OCI-LY7 (cell line): ENCODE data around the gene CHN1. TPM values are rescaled to one million over a fixed set of nuclear protein-coding genes. Genes with fewer than 3 reads are reported as not detected.

Experiments used
- BruUV-seq: library from RNA; stranded (reverse); fragments of 400-500 nt; replicated peaks from 2 replicates; lab custom pipeline; 2021; lab: Mats Ljungman, UMichigan
- CTCF ChIA-PET: fragments of 300-600 bp; sonication (Branson Sonifier 250); formaldehyde crosslinking; loops from one replicate; lab custom pipeline; 2022; ENCODE audit warnings: antibody characterized with exemption; ENCODE audit not compliant: unreplicated experiment; lab: Charles Lee
- POLR2A ChIA-PET: fragments of 300-600 bp; sonication (Branson Sonifier 250); formaldehyde crosslinking; loops from one replicate; lab custom pipeline; 2022; ENCODE audit warnings: antibody characterized with exemption; lab: Charles Lee
- DNase-seq: peaks from one replicate; pipeline ENCODE4 v3.0.0-alpha.2; 2015; ENCODE audit warnings: low spot score
- H2AFZ ChIP-seq: fragments of 200-600 bp; sonication (generic), shearing (Covaris generic); 2 replicates; pipeline ENCODE4 v1.6.1; 2014; ENCODE audit warnings: mild to moderate bottlenecking, antibody characterized with exemption, low read length, moderate library complexity
- H3K27ac ChIP-seq: fragments of 200-600 bp; sonication (generic); 2 replicates; pipeline ENCODE4 v1.5.1; 2014; ENCODE audit warnings: mixed run types, low read depth, mild to moderate bottlenecking, moderate library complexity, low read length, inconsistent platforms; ENCODE audit not compliant: poor library complexity, severe bottlenecking
- H3K36me3 ChIP-seq: fragments of 200-600 bp; sonication (generic); 2 replicates; pipeline ENCODE4 v1.6.1; 2014; ENCODE audit warnings: mild to moderate bottlenecking, antibody characterized with exemption, low read length, moderate library complexity, mixed read lengths; ENCODE audit not compliant: insufficient read depth
- H3K4me1 ChIP-seq: fragments of 200-600 bp; sonication (generic); 2 replicates; pipeline ENCODE4 v1.5.1; 2014; ENCODE audit warnings: mild to moderate bottlenecking, low read length; ENCODE audit not compliant: insufficient read depth, poor library complexity, severe bottlenecking
- H3K4me2 ChIP-seq: fragments of 200-600 bp; sonication (generic); 2 replicates; pipeline ENCODE4 v1.6.1; 2014; ENCODE audit warnings: mild to moderate bottlenecking, low read length
- H3K4me3 ChIP-seq: fragments of 200-600 bp; sonication (generic); 2 replicates; pipeline ENCODE4 v1.5.1; 2014; ENCODE audit warnings: mild to moderate bottlenecking, low read depth, low read length; ENCODE audit not compliant: poor library complexity, severe bottlenecking
- H3K79me2 ChIP-seq: fragments of 200-600 bp; sonication (generic); 2 replicates; pipeline ENCODE4 v1.6.1; 2016; ENCODE audit warnings: low read depth, mild to moderate bottlenecking, low read length, moderate library complexity, mixed read lengths; ENCODE audit not compliant: insufficient read depth
- H3K9me2 ChIP-seq: fragments of 200-600 bp; sonication (generic); 2 replicates; pipeline ENCODE4 v1.6.1; 2016; ENCODE audit warnings: mild to moderate bottlenecking, low read length, mixed read lengths; ENCODE audit not compliant: insufficient read depth
- H3K9me3 ChIP-seq: fragments of 200-600 bp; sonication (generic); 2 replicates; pipeline ENCODE4 v1.6.1; 2014; ENCODE audit warnings: mild to moderate bottlenecking, mixed run types, low read length, mixed read lengths
- H4K20me1 ChIP-seq: fragments of 200-600 bp; sonication (generic); 2 replicates; pipeline ENCODE4 v1.6.1; 2014; ENCODE audit warnings: mild to moderate bottlenecking, antibody characterized with exemption, low read length, moderate library complexity, mixed read lengths; ENCODE audit not compliant: insufficient read depth
- EZH2phosphoT487 ChIP-seq: fragments of 200-600 bp; sonication (generic); IDR thresholded peaks from 2 replicates; pipeline ENCODE4 v1.6.1; 2018; ENCODE audit warnings: low read depth, borderline replicate concordance, mild to moderate bottlenecking, mixed run types, antibody characterized with exemption, low read length, moderate library complexity, mixed read lengths
- intact Hi-C: fragments of 100-400 bp; cut with micrococcal nuclease; formaldehyde crosslinking; loops from one replicate; pipeline ENCODE4 v1.10.0; 2022; ENCODE audit not compliant: unreplicated experiment
- total RNA-seq, 2 experiments: library from RNA; depleted of rRNA in 1 of 2; stranded (reverse); fragments of >200 nt in 1 of 2; shearing (Covaris generic) in 1 of 2; gene quantifications; 2 replicates each; pipeline ENCODE4 v1.2.3, GENCODE V29; 2014 to 2022
- TF ChIP-seq, protein P1 (sequence below): fragments of 200-600 bp; sonication (generic); conservative IDR thresholded peaks from 2 replicates; pipeline ENCODE4 v1.5.1; 2014; ENCODE audit warnings: mild to moderate bottlenecking, antibody characterized with exemption, low read length, moderate library complexity, mixed read lengths

The CHN1 gene
- total RNA-seq, 2 experiments from 2014 or later, result 0.44 TPM; not detected in 1

DNA sequence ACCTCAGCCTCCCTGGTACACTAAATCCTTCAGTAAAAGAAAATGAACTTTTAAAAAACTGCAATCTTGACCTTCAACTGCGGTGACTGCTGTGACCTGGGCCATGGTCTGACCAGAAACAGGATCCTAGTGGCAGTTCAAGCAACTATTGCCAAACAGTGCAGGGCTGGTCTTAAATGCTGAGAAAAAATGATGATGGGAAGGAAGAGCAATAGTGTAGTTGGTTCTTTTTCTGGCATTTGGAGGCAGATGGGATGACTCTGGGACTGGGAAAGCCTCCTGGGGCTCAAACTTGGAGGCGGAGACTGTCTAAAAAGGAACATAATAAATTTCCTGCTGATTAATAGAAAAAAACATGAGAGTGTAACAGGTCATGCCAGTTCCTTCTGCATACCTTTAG is 45.4 kb downstream of the CHN1 start:
- Histone ChIP-seq H3K9me2 (no peaks in the 10 kb centered on the region), H2AFZ (no peak overlapping the region), H3K9me3 (no peaks in the 10 kb centered on the region), H4K20me1 (no peaks in the 10 kb centered on the region), H3K4me1 (no peaks in the 10 kb centered on the region), H3K36me3 (no peaks in the 10 kb centered on the region), H3K4me2 (no peak overlapping the region), H3K79me2 (no peaks in the 10 kb centered on the region), H3K4me3 (no peak overlapping the region), H3K27ac (no peak overlapping the region)
- no peak for DNase-seq
- ChIA-PET POLR2A (interaction anchor here (1.1 kb wide), 1 partner anchor 10 kb away, joined by 3 read pairs; no protein-coding TSS in a partner anchor), CTCF (no interaction called here)
- TF ChIP-seq, protein P1, sequence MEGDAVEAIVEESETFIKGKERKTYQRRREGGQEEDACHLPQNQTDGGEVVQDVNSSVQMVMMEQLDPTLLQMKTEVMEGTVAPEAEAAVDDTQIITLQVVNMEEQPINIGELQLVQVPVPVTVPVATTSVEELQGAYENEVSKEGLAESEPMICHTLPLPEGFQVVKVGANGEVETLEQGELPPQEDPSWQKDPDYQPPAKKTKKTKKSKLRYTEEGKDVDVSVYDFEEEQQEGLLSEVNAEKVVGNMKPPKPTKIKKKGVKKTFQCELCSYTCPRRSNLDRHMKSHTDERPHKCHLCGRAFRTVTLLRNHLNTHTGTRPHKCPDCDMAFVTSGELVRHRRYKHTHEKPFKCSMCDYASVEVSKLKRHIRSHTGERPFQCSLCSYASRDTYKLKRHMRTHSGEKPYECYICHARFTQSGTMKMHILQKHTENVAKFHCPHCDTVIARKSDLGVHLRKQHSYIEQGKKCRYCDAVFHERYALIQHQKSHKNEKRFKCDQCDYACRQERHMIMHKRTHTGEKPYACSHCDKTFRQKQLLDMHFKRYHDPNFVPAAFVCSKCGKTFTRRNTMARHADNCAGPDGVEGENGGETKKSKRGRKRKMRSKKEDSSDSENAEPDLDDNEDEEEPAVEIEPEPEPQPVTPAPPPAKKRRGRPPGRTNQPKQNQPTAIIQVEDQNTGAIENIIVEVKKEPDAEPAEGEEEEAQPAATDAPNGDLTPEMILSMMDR, result no peak
- TF ChIP-seq EZH2phosphoT487, result no peak
- no TSS peak for BruUV-seq
- intact Hi-C loops, result no loop called here

DNA sequence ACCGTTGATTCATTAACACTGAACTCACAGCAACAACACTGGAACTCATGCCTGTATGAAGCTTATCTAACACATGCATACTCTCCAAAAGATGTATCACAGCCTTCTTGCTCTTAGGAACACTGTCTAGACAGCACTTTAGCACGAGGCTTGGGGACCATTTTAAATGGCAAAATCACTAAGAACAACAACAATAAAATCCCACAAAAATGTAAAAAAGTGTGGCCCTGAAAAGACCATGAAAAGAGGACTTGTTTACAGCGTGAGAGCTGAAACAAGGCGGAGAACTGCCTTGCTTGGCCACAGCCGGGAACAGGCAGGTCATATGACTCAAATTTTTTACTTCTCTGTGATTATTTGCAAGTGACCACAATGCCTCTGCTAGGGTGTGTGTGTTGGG is 48.1 kb downstream of the CHN1 start:
- intact Hi-C loops, result no loop called here

DNA sequence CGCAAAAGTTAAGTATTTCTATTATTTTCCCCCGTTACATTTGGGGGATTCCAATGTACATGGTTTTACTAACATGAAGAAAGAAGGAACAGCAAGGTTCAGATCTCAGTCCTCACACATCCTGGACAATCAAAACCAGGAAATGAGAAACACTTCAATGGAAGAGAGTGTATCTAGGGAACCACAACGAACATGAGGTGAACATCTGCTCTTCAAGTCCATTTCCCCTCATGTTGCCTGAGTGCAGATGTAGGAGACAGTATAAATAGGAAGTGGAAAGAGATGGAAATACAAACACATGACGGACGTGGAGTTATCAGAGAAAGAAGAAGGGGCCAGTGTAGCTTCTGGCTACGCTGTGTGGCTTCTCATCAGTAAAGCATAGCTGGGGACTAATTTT is 52.6 kb downstream of the CHN1 start:
- intact Hi-C loops, result no loop called here
- TF ChIP-seq, protein P1, result no peak
- no peak for TF ChIP-seq EZH2phosphoT487
- Histone ChIP-seq H3K36me3 (no peaks in the 10 kb centered on the region), H3K79me2 (no peaks in the 10 kb centered on the region), H3K4me2 (no peak overlapping the region), H4K20me1 (no peaks in the 10 kb centered on the region), H3K27ac (no peak overlapping the region), H2AFZ (no peak overlapping the region), H3K4me1 (no peaks in the 10 kb centered on the region), H3K4me3 (no peak overlapping the region), H3K9me2 (no peaks in the 10 kb centered on the region), H3K9me3 (no peaks in the 10 kb centered on the region)
- no peak for DNase-seq
- ChIA-PET POLR2A (interaction anchor here (0.7 kb wide), 1 partner anchor 255 kb away, joined by 3 read pairs; no protein-coding TSS in a partner anchor), CTCF (no interaction called here)
- no TSS peak for BruUV-seq

More for the DNA sequence above, 48.1 kb downstream of the CHN1 start:
- Histone ChIP-seq H3K4me2 (no peak overlapping the region), H3K9me3 (no peaks in the 10 kb centered on the region), H3K9me2 (no peaks in the 10 kb centered on the region), H3K36me3 (no peaks in the 10 kb centered on the region), H3K79me2 (no peaks in the 10 kb centered on the region), H2AFZ (no peak overlapping the region), H3K4me3 (no peak overlapping the region), H3K27ac (no peak overlapping the region), H4K20me1 (no peaks in the 10 kb centered on the region), H3K4me1 (no peaks in the 10 kb centered on the region)
- no TSS peak for BruUV-seq
- DNase-seq, result no peak
- ChIA-PET CTCF (no interaction called here), POLR2A (no interaction called here)
- TF ChIP-seq, protein P1, result no peak
- TF ChIP-seq EZH2phosphoT487, result no peak
